GM23338 (cell line): ENCODE results near the gene TBC1D8B. TPM values are rescaled to one million over a fixed set of nuclear protein-coding genes. Genes with fewer than 3 reads are reported as not detected.

Source experiments
- ATAC-seq: fragments of 200-7000 bp; cut with Tn5 transposase; 3 replicates; pipeline ENCODE4 v1.9.1; 2020
- DNase-seq: peaks from one replicate; pipeline ENCODE4 v3.0.0-alpha.2; 2015; ENCODE audit warnings: low spot score
- H2AFZ ChIP-seq: fragments of 200-600 bp; sonication (generic); 2 replicates; pipeline ENCODE4 v1.8.0; 2016; ENCODE audit warnings: antibody characterized with exemption, mild to moderate bottlenecking, moderate library complexity
- H3F3A ChIP-seq: fragments of 200-600 bp; sonication (generic); replicated peaks from 2 replicates; pipeline ENCODE4 v1.8.0; 2017; ENCODE audit warnings: antibody characterized with exemption, mixed run types, low read depth
- H3K27ac ChIP-seq: fragments of 200-600 bp; sonication (generic); 2 replicates; pipeline ENCODE4 v1.6.1; 2016; ENCODE audit warnings: low read depth
- H3K27me3 ChIP-seq: fragments of 200-600 bp; sonication (generic); 2 replicates; pipeline ENCODE4 v1.8.0; 2016; ENCODE audit warnings: mild to moderate bottlenecking, mixed run types, moderate library complexity; ENCODE audit not compliant: insufficient read depth
- H3K36me3 ChIP-seq: fragments of 200-600 bp; sonication (generic); 2 replicates; pipeline ENCODE4 v1.8.0; 2016; ENCODE audit warnings: mild to moderate bottlenecking; ENCODE audit not compliant: insufficient read depth
- H3K4me1 ChIP-seq: fragments of 200-600 bp; sonication (generic); 2 replicates; pipeline ENCODE4 v1.8.0; 2016; ENCODE audit warnings: mild to moderate bottlenecking, moderate library complexity; ENCODE audit not compliant: insufficient read depth
- H3K4me2 ChIP-seq: fragments of 200-600 bp; sonication (generic); 2 replicates; pipeline ENCODE4 v1.7.1; 2017; ENCODE audit warnings: mixed run types
- H3K4me3 ChIP-seq: fragments of 200-600 bp; sonication (generic); 2 replicates; pipeline ENCODE4 v1.6.1; 2016; ENCODE audit warnings: mixed run types
- H3K79me2 ChIP-seq: fragments of 200-600 bp; sonication (generic); replicated peaks from 2 replicates; pipeline ENCODE4 v1.8.0; 2017; ENCODE audit warnings: mild to moderate bottlenecking; ENCODE audit not compliant: insufficient read depth
- H3K9me2 ChIP-seq: fragments of 200-600 bp; sonication (generic); 2 replicates; pipeline ENCODE4 v1.8.0; 2017; ENCODE audit not compliant: insufficient read depth
- H4K20me1 ChIP-seq: fragments of 200-600 bp; sonication (generic); replicated peaks from 2 replicates; pipeline ENCODE4 v1.8.0; 2017; ENCODE audit warnings: mild to moderate bottlenecking; ENCODE audit not compliant: insufficient read depth
- H3K27ac Mint-ChIP-seq: 2 replicates; pipeline ENCODE4 v1.8.0; 2020; ENCODE audit warnings: inconsistent platforms, mild to moderate bottlenecking, moderate library complexity, mixed read lengths
- H3K27me3 Mint-ChIP-seq: 3 replicates; pipeline ENCODE4 v1.8.0; 2022; ENCODE audit warnings: low read depth, mild to moderate bottlenecking, moderate library complexity, mixed read lengths, inconsistent platforms; ENCODE audit not compliant: insufficient read depth, poor library complexity
- H3K36me3 Mint-ChIP-seq: 3 replicates; pipeline ENCODE4 v1.8.0; 2021; ENCODE audit warnings: low read depth, mild to moderate bottlenecking, inconsistent platforms, moderate library complexity, mixed read lengths
- H3K4me1 Mint-ChIP-seq: 3 replicates; pipeline ENCODE4 v1.8.0; 2020; ENCODE audit warnings: mild to moderate bottlenecking, inconsistent platforms, mixed read lengths
- H3K4me3 Mint-ChIP-seq: 3 replicates; pipeline ENCODE4 v1.8.0; 2021; ENCODE audit warnings: moderate library complexity, mild to moderate bottlenecking, inconsistent platforms, mixed read lengths
- H3K9me3 Mint-ChIP-seq: 3 replicates; pipeline ENCODE4 v1.8.0; 2020; ENCODE audit warnings: moderate library complexity, mild to moderate bottlenecking, inconsistent platforms, mixed read lengths
- CREB1 ChIP-seq: fragments of 250-450 bp; sonication (Bioruptor Pico); IDR thresholded peaks from 2 replicates; pipeline ENCODE4 v1.5.0; 2020; ENCODE audit warnings: low read depth, mild to moderate bottlenecking, moderate library complexity
- CTCF ChIP-seq, 2 experiments: fragments of 200-600 bp in 1 of 2; sonication (generic) in 1 of 2; conservative IDR thresholded peaks; 2 replicates each; pipeline versions ENCODE4 v1.5.1 to v1.6.1; 2016 to 2017; ENCODE audit warnings: antibody characterized with exemption in 2 of 2, low read depth in 2 of 2, mild to moderate bottlenecking in 2 of 2, moderate library complexity in 1 of 2
- EZH2 ChIP-seq: fragments of 200-600 bp; sonication (generic); IDR thresholded peaks from one replicate; pipeline ENCODE4 v1.8.0; 2017; ENCODE audit warnings: antibody characterized with exemption, mild to moderate bottlenecking, low read depth; ENCODE audit not compliant: unreplicated experiment
- EZH2phosphoT487 ChIP-seq: fragments of 200-600 bp; sonication (generic); IDR thresholded peaks from one replicate; pipeline ENCODE4 v1.8.1; 2018; ENCODE audit warnings: antibody characterized with exemption; ENCODE audit not compliant: unreplicated experiment
- JUNB ChIP-seq: IDR thresholded peaks from one replicate; pipeline ENCODE4 v1.6.1; 2016; ENCODE audit warnings: antibody characterized with exemption; ENCODE audit not compliant: unreplicated experiment
- NANOG ChIP-seq: IDR thresholded peaks from 2 replicates; pipeline ENCODE4 v1.6.1; 2016; ENCODE audit warnings: antibody characterized with exemption, borderline replicate concordance
- POLR2AphosphoS5 ChIP-seq: IDR thresholded peaks from 2 replicates; pipeline ENCODE4 v1.6.1; 2016; ENCODE audit warnings: antibody characterized with exemption, low read depth
- ZNF114 ChIP-seq: fragments of 250-450 bp; sonication (Bioruptor Pico); IDR thresholded peaks from 2 replicates; pipeline ENCODE4 v1.5.0; 2020; ENCODE audit warnings: mild to moderate bottlenecking, moderate library complexity
- polyA plus RNA-seq: library from polyadenylated mRNA; unstranded; fragments of >200 nt; fragmentation: Nextera tagmentation; extraction: Ambion mirVana; gene quantifications from 2 replicates; pipeline ENCODE4 v1.2.1, GENCODE V29; 2016
- total RNA-seq: library from RNA; depleted of rRNA; stranded (reverse); fragments of >200 nt; shearing (Covaris generic); gene quantifications from 2 replicates; pipeline ENCODE4 v1.2.3, GENCODE V29; 2014

TBC1D8B gene
- total and polyA plus RNA-seq, 2 experiments from 2014 or later, result 5.5 to 7.6 TPM

- no peak overlapping the region for H3K27ac ChIP-seq
- H4K20me1 ChIP-seq, result no peaks in the 10 kb centered on the region
- no peaks in the 10 kb centered on the region for H3K9me2 ChIP-seq
- Mint-ChIP-seq H3K4me3 (no peak overlapping the region), H3K27me3 (no peaks in the 10 kb centered on the region), H3K36me3 (no peaks in the 10 kb centered on the region), H3K27ac (no peak overlapping the region), H3K9me3 (no peaks in the 10 kb centered on the region), H3K4me1 (peaks cover 7% of the 10 kb centered on the region; the same call in 2 of the 3 replicates)
- DNase-seq (no peak), ATAC-seq (no peak)
- H3K36me3 ChIP-seq, result no peaks in the 10 kb centered on the region
- no peaks in the 10 kb centered on the region for H3F3A ChIP-seq
- H2AFZ ChIP-seq, result no peak overlapping the region
- no peaks in the 10 kb centered on the region for H3K79me2 ChIP-seq
- TF ChIP-seq NANOG, result no peak
- TF ChIP-seq POLR2AphosphoS5, result no peak
- no peak for TF ChIP-seq EZH2
- H3K27me3 ChIP-seq, result no peaks in the 10 kb centered on the region
- H3K4me3 ChIP-seq, result no peak overlapping the region
- no peak overlapping the region for H3K4me2 ChIP-seq
- H3K4me1 ChIP-seq, result no peaks in the 10 kb centered on the region
Measured at GRCh38 chrX:106901341-106901740, 98.9 kb downstream of the TBC1D8B start.

- TF ChIP-seq JUNB, result no peak
- TF ChIP-seq NANOG, result no peak
- TF ChIP-seq CREB1, result no peak
- TF ChIP-seq POLR2AphosphoS5, result no peak
- no peak for TF ChIP-seq EZH2phosphoT487
- H3K9me3 Mint-ChIP-seq, result no peaks in the 10 kb centered on the region
- H3K27me3 Mint-ChIP-seq, result no peaks in the 10 kb centered on the region
Measured at GRCh38 chrX:106901781-106902219, 99.3 kb downstream of the TBC1D8B start.

GRCh38 chrX:106902684-106903083, 100.2 kb downstream of the TBC1D8B start:
- peaks cover 7% of the 10 kb centered on the region; the same call in 2 of the 3 replicates for H3K4me1 Mint-ChIP-seq
- Histone ChIP-seq H3K4me1 (no peaks in the 10 kb centered on the region), H3K9me2 (no peaks in the 10 kb centered on the region), H3K4me2 (no peak overlapping the region), H3K27ac (no peak overlapping the region), H3K36me3 (no peaks in the 10 kb centered on the region), H3K79me2 (no peaks in the 10 kb centered on the region), H3K27me3 (no peaks in the 10 kb centered on the region), H2AFZ (no peak overlapping the region), H3F3A (no peaks in the 10 kb centered on the region), H3K4me3 (no peak overlapping the region), H4K20me1 (no peaks in the 10 kb centered on the region)
- no peaks in the 10 kb centered on the region for H3K27me3 Mint-ChIP-seq
- no peaks in the 10 kb centered on the region for H3K36me3 Mint-ChIP-seq
- H3K9me3 Mint-ChIP-seq, result no peaks in the 10 kb centered on the region
- no peak overlapping the region for H3K27ac Mint-ChIP-seq
- ATAC-seq (no peak), DNase-seq (no peak)
- TF ChIP-seq NANOG, result no peak
- TF ChIP-seq EZH2phosphoT487, result no peak
- TF ChIP-seq EZH2, result no peak
- no peak for TF ChIP-seq ZNF114 (CRISPR knock-in tag)
- TF ChIP-seq CTCF (conservative IDR thresholded peaks at IDR 0.05; ENCODE audit: low read depth in 2 of 2), result no peak
- H3K4me3 Mint-ChIP-seq, result no peak overlapping the region

More at GRCh38 chrX:106901781-106902219, 99.3 kb downstream of the TBC1D8B start:
- no peak overlapping the region for H3K4me2 ChIP-seq
- no peaks in the 10 kb centered on the region for H3K4me1 ChIP-seq
- H4K20me1 ChIP-seq, result no peaks in the 10 kb centered on the region
- H3K9me2 ChIP-seq, result no peaks in the 10 kb centered on the region
- no peaks in the 10 kb centered on the region for H3F3A ChIP-seq
- H2AFZ ChIP-seq, result no peak overlapping the region
- no peak overlapping the region for H3K4me3 ChIP-seq
- Mint-ChIP-seq H3K36me3 (no peaks in the 10 kb centered on the region), H3K4me1 (peaks cover 7% of the 10 kb centered on the region; the same call in 2 of the 3 replicates), H3K4me3 (no peak overlapping the region), H3K27ac (no peak overlapping the region)
- ATAC-seq (no peak), DNase-seq (no peak)
- H3K79me2 ChIP-seq, result no peaks in the 10 kb centered on the region
- no peak overlapping the region for H3K27ac ChIP-seq
- H3K36me3 ChIP-seq, result no peaks in the 10 kb centered on the region
- no peaks in the 10 kb centered on the region for H3K27me3 ChIP-seq
